ENCODE data around the gene SDC1. TPM values are rescaled to one million over a fixed set of nuclear protein-coding genes. Genes with fewer than 3 reads are reported as not detected.
"Not testable (repeated sequence)": the region's sequence is repeated elsewhere in the genome, so short reads cannot be mapped to it uniquely, and the experiment has no call there.

The SDC1 gene
- total RNA-seq, 4 donors from 2014 or later: 25.6 to 343 (median 197) TPM

DNA sequence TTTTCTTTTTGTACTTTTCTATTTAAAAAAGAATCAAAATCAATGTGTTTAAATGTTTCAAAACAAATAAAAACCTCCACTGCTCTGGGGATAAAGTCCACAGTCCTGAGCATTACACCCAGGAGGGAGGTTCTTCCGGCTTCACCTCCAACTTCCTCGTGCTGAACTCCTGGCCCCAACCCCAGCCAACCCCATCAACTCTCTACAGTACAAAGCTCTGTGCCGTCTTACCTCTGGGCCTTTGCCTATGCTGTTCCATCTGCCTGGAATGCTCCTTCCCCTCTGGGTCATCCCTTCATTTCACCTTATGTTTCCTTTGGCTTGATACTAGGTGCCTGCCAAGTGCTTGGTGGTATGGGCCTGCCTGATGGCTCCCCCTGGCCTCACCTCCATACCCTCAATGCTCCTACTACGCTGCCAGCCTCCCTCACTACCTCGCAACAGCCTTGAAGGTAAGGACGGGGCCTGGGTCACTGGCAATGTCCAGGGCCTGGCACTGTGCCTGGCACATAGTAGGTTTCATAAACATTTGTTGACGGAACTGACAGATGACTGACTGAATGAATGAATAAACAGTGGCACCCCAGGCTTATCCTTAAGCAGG lies 28.8 kb downstream of the SDC1 start:
- Histone ChIP-seq H3K27me3 (no peaks in the 10 kb centered on the region), H3K4me1 (peaks cover 0 to 38% (median 0%) of the 10 kb centered on the region in 4 donors), H3K9me3 (no peaks in the 10 kb centered on the region), H3K4me3 (peak overlapping the region in 2 of 4 donors; percentile 22 to 31), H3K36me3 (no peaks in the 10 kb centered on the region), H3K27ac (peak overlapping the region in 3 of 4 donors; percentile 78 to 91 (median 89))
- DNase-seq: peak in 2 of 3 donors; percentile 78 to 82
- TF ChIP-seq, protein P1, sequence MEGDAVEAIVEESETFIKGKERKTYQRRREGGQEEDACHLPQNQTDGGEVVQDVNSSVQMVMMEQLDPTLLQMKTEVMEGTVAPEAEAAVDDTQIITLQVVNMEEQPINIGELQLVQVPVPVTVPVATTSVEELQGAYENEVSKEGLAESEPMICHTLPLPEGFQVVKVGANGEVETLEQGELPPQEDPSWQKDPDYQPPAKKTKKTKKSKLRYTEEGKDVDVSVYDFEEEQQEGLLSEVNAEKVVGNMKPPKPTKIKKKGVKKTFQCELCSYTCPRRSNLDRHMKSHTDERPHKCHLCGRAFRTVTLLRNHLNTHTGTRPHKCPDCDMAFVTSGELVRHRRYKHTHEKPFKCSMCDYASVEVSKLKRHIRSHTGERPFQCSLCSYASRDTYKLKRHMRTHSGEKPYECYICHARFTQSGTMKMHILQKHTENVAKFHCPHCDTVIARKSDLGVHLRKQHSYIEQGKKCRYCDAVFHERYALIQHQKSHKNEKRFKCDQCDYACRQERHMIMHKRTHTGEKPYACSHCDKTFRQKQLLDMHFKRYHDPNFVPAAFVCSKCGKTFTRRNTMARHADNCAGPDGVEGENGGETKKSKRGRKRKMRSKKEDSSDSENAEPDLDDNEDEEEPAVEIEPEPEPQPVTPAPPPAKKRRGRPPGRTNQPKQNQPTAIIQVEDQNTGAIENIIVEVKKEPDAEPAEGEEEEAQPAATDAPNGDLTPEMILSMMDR (IDR thresholded peaks at IDR 0.05): no peak
- TF ChIP-seq POLR2A (IDR thresholded peaks at IDR 0.05): peak in 1 of 2 donors; percentile 29

DNA sequence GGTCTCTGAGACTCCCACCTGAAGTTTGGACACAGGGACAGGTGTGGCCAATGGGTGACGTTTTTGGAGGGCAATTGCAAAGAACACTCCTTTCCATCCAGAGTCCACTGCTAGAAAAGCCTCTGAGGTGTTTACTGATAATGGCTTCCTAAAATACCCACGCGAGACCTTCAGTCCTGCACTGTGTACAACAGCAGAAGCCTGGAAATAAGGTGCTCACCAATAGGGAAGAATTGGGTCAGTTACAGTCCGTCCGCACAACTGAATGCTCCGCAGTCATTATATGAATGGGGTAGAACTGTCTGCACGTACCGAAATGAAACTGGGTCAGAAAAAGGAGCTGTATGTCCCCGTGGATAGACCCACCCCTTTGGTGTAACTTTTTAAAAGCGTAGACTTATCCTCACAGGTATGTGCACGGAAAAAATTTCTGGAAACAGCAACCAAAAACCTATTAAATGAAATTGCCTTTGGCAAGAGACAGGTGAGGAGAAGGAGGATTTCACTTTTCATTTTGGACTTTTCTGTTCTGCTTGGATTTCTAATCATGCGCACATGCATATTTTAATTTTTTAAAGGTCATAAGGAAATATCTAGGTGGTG lies 29.4 kb downstream of the SDC1 start:
- no peaks in the 10 kb centered on the region for H3K27me3 ChIP-seq
- H3K9me3 ChIP-seq: no peaks in the 10 kb centered on the region
- TF ChIP-seq, protein P1 (IDR thresholded peaks at IDR 0.05): no peak
- TF ChIP-seq POLR2A (IDR thresholded peaks at IDR 0.05): no peak
- H3K4me3 ChIP-seq: peak overlapping the region in 2 of 4 donors; percentile 22 to 31
- H3K4me1 ChIP-seq: peaks cover 0 to 39% (median 0%) of the 10 kb centered on the region in 4 donors
- no peak for DNase-seq
- H3K36me3 ChIP-seq: no peaks in the 10 kb centered on the region
- H3K27ac ChIP-seq: peak overlapping the region in 3 of 4 donors; percentile 46 to 91 (median 89)

DNA sequence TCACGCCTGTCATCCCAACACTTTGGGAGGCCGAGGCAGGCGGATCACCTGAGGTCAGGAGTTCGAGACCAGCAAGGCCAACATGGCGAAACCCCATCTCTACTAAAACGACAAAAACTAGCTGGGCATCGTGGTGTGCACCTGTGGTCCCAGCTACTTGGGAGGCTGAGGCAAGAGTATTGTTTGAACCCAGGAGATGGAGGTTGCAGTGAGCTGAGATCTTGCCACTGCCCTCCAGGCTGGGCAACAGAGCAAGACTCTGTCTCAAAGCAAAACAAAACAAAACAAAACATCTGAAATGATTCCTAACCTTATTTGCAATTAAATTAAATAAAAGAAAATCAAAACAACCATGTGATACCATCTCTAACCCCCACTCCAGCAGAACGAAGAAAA lies 29.9 kb downstream of the SDC1 start:
- H3K36me3 ChIP-seq, H3K9me3 ChIP-seq, DNase-seq, H3K27me3 ChIP-seq, H3K4me3 ChIP-seq: not testable (repeated sequence)
- Histone ChIP-seq H3K27ac (peak overlapping the region in 2 of 4 donors; percentile 89 to 91), H3K4me1 (peaks cover 0 to 39% (median 0%) of the 10 kb centered on the region in 4 donors)

DNA sequence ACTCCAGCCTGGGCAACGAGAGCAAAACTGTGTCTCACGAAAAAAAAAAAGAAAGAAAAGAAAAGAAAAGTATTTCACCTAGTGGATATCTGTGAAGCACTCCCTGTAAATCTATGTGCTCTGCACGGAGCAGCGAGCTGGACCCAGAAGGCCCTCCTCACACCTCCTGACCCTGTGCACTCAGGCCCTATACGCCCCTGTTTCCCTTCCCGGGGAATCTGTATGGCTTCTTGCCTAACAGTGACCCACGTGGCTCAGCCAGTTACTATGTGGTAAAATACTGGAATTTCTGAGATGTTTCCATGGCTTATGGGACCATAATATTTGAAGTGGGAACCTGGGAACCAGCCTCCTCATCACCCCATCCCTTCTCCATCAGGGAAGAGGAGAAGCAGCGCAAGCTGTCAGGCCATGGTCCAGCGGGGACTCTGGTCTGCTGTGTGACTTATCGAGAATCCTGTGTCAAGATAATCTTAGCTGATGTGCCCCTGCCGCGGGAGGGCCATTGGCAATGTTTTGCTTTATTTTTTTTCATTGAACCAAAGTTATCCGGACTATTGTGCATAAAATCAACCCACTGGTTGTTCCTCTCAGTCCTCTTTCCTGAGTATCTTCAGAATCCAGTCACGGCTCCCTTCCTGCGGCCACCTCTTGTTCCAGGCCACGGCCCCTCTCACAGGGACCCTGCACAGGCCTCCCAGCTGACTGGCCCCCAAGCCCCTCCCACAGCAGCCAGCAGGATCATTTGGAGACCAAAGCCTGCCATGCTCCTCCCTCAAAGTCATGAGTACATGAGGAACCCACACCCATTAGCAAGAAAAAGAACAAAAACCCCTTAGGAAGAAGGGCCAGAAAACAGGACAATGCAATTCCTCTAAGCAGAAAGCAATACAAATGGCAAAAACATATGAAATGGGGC lies 30.6 kb downstream of the SDC1 start:
- Histone ChIP-seq H3K4me1 (peaks cover 0 to 36% (median 0%) of the 10 kb centered on the region in 4 donors), H3K27me3 (no peaks in the 10 kb centered on the region), H3K9me3 (no peaks in the 10 kb centered on the region), H3K4me3 (no peak overlapping the region), H3K27ac (no peak overlapping the region), H3K36me3 (no peaks in the 10 kb centered on the region)
- no peak for TF ChIP-seq POLR2A (IDR thresholded peaks at IDR 0.05)
- TF ChIP-seq, protein P1 (IDR thresholded peaks at IDR 0.05): no peak
- no peak for DNase-seq

DNA sequence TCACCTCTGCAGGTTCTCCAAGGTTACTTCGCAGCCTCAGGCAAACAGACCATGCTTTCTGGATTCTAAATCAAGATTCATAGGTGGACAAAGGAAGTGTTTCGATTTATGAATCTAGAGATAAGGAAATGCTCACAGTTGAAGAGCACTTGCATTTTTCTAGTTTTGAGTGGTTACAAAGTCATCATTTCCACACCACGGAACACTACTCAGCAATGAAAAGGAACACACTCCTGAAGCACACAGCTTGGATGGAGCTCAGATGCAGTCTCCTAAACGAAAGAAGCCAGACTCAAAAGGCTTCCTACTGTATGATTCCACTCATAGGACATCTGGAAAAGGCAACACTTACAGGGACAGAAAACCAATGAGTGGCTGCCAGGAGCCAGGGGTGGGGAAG lies 31.7 kb downstream of the SDC1 start:
- Histone ChIP-seq H3K27ac (no peak overlapping the region), H3K4me1 (peaks cover 0 to 25% (median 0%) of the 10 kb centered on the region in 4 donors), H3K9me3 (no peaks in the 10 kb centered on the region), H3K27me3 (no peaks in the 10 kb centered on the region), H3K36me3 (no peaks in the 10 kb centered on the region), H3K4me3 (no peak overlapping the region)
- DNase-seq: no peak
- TF ChIP-seq, protein P1 (IDR thresholded peaks at IDR 0.05): no peak
- TF ChIP-seq POLR2A (IDR thresholded peaks at IDR 0.05): no peak
